Skeletal muscle tissue (tissue), 4 donors: Measurements from ENCODE around the gene CCT7. TPM values are rescaled to one million over a fixed set of nuclear protein-coding genes. Genes with fewer than 3 reads are reported as not detected.

Source experiments
- H3K27ac ChIP-seq: one replicate; pipeline ENCODE4 v1.7.0; 2013; ENCODE audit warnings: mild to moderate bottlenecking, low read depth, low read length, inconsistent platforms
- H3K27me3 ChIP-seq, 3 donors: one replicate each; pipeline ENCODE4 v1.7.0; 2013; ENCODE audit warnings: low read length in 3 of 3; ENCODE audit not compliant: control insufficient read depth in 3 of 3, insufficient read depth in 3 of 3
- H3K36me3 ChIP-seq, 3 donors: one replicate each; pipeline ENCODE4 v1.7.0; 2013; ENCODE audit warnings: low read length in 3 of 3; ENCODE audit not compliant: control insufficient read depth in 3 of 3, insufficient read depth in 3 of 3
- H3K4me1 ChIP-seq, 3 donors: one replicate each; pipeline ENCODE4 v1.7.0; 2013; ENCODE audit warnings: low read length in 3 of 3, mild to moderate bottlenecking in 3 of 3; ENCODE audit not compliant: control insufficient read depth in 3 of 3, insufficient read depth in 3 of 3
- H3K4me3 ChIP-seq, 3 donors: one replicate each; pipeline ENCODE4 v1.7.0; 2013; ENCODE audit warnings: low read length in 3 of 3
- H3K9ac ChIP-seq, 3 donors: one replicate each; pipeline ENCODE4 v1.7.0; 2013; ENCODE audit warnings: low read length in 3 of 3, mild to moderate bottlenecking in 3 of 3, moderate library complexity in 2 of 3, low read depth in 1 of 3
- H3K9me3 ChIP-seq, 3 donors: one replicate each; pipeline ENCODE4 v1.7.0; 2013; ENCODE audit warnings: low read length in 3 of 3; ENCODE audit not compliant: control insufficient read depth in 3 of 3
- total RNA-seq: library from RNA; depleted of rRNA; stranded (reverse); fragments of >200 nt; gene quantifications from one replicate; pipeline ENCODE4 v1.2.3, GENCODE V29; 2014
- donor health status: Osteomylitis.

CCT7 gene
- total RNA-seq, 1 donor from 2014 or later, result 205 TPM

GRCh38 chr2:73283545-73284295 lies 49.6 kb downstream of the CCT7 start:
- H3K27me3 ChIP-seq, result peaks cover 37 to 44% (median 40%) of the 10 kb centered on the region in 3 donors
- no peak overlapping the region for H3K27ac ChIP-seq
- H3K36me3 ChIP-seq, result no peaks in the 10 kb centered on the region
- H3K4me1 ChIP-seq, result peaks cover 4 to 9% (median 6%) of the 10 kb centered on the region in 3 donors
- H3K9ac ChIP-seq, result no peak overlapping the region
- H3K4me3 ChIP-seq, result peak overlapping the region in 2 of 3 donors; percentile 49 to 52
- no peaks in the 10 kb centered on the region for H3K9me3 ChIP-seq

GRCh38 chr2:73284296-73285158 lies 50.4 kb downstream of the CCT7 start, which contains the start of gene FBXO41:
Gene FBXO41, minus strand, starts transcription at chr2:73284478. Its CDS starts 14,848 bp downstream, at chr2:73269630.
- Histone ChIP-seq H3K36me3 (no peaks in the 10 kb centered on the region), H3K4me3 (peak within 1 kb of the TSS; percentile 49 to 54 (median 54)), H3K27me3 (peaks cover 37 to 46% (median 44%) of the 10 kb centered on the region in 3 donors), H3K4me1 (peaks cover 4 to 9% (median 6%) of the 10 kb centered on the region in 3 donors), H3K27ac (no peak within 1 kb of the TSS), H3K9ac (peak within 1 kb of the TSS in 1 of 3 donors; percentile 14), H3K9me3 (no peaks in the 10 kb centered on the region)

DNA sequence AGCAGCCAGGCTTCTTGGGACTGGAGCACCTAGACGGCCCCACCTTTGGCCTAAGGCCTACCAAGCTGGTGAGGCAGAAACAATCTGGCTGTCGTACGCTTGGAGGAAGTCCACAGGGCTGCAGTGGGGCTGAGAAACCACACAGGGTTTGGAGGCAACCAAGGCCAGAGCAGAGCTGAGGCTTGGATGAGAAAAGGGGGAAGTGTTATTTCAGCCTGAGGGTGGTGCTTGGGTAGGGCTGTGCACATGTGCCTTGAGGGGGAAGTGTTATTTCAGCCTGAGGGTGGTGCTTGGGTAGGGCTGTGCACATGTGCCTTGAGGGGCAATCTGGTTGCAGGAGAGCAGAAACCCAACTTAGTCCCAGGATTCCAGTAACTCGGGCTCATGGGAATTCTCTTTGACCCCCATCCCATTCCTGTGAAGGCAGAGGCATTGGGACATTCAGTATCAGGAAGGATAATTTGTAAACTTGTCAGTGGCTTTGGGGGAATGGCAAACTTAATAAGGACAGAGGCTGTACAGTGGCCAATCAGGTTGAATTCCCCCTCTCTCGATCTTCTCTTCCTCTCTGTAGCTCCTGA lies 51.1 kb downstream of the CCT7 start:
- Histone ChIP-seq H3K27ac (no peak overlapping the region), H3K27me3 (peaks cover 44 to 53% (median 51%) of the 10 kb centered on the region in 3 donors), H3K4me1 (peaks cover 4 to 9% (median 6%) of the 10 kb centered on the region in 3 donors)

GRCh38 chr2:73286134-73286655 lies 52.1 kb downstream of the CCT7 start:
- peaks cover 54 to 62% (median 60%) of the 10 kb centered on the region in 3 donors for H3K27me3 ChIP-seq
- H3K9me3 ChIP-seq, result no peaks in the 10 kb centered on the region
- no peak overlapping the region for H3K9ac ChIP-seq
- H3K27ac ChIP-seq, result no peak overlapping the region
- H3K36me3 ChIP-seq, result no peaks in the 10 kb centered on the region
- H3K4me3 ChIP-seq, result no peak overlapping the region
- H3K4me1 ChIP-seq, result peaks cover 4 to 9% (median 7%) of the 10 kb centered on the region in 3 donors

More for the DNA sequence above, 51.1 kb downstream of the CCT7 start:
- Histone ChIP-seq H3K4me3 (peak overlapping the region in 2 of 3 donors; percentile 49 to 54), H3K9ac (no peak overlapping the region), H3K9me3 (no peaks in the 10 kb centered on the region), H3K36me3 (no peaks in the 10 kb centered on the region)

DNA sequence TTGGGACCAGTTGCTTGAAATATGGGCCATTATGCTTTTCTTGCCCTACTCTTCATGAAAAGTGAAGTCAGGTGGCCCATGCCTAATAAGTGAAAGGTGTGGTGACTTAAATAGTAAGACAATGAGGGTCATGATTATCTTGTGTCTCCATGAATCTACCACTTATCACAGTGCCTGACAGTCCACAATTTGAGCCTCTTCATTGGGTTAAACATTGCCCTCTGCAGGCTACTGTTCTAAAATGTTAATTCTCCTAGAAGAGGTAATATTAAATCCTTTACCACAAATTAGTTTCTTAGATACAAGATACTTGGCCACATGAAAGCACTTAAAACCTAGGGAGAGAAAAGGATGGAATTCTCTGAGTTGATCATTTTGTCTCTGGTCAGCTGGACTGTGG lies 55.2 kb downstream of the CCT7 start:
- peaks cover 7 to 14% (median 9%) of the 10 kb centered on the region in 3 donors for H3K4me1 ChIP-seq
- no peak overlapping the region for H3K27ac ChIP-seq
- peaks cover 0 to under 1% (median 0%) of the 10 kb centered on the region in 3 donors for H3K9me3 ChIP-seq
- no peak overlapping the region for H3K9ac ChIP-seq
- no peaks in the 10 kb centered on the region for H3K36me3 ChIP-seq
- H3K4me3 ChIP-seq, result no peak overlapping the region
- peaks cover 78 to 84% (median 83%) of the 10 kb centered on the region in 3 donors for H3K27me3 ChIP-seq

- no peak overlapping the region for H3K9ac ChIP-seq
- no peaks in the 10 kb centered on the region for H3K36me3 ChIP-seq
- no peak overlapping the region for H3K4me3 ChIP-seq
- H3K9me3 ChIP-seq, result peaks cover 0 to 5% (median 0%) of the 10 kb centered on the region in 3 donors
- H3K27ac ChIP-seq, result no peak overlapping the region
- H3K27me3 ChIP-seq, result peaks cover 78 to 83% (median 82%) of the 10 kb centered on the region in 3 donors
- H3K4me1 ChIP-seq, result peaks cover under 1 to 7% (median 3%) of the 10 kb centered on the region in 3 donors
These were observed 56.1 kb downstream of the CCT7 start for GRCh38 chr2:73290049-73290839.

DNA sequence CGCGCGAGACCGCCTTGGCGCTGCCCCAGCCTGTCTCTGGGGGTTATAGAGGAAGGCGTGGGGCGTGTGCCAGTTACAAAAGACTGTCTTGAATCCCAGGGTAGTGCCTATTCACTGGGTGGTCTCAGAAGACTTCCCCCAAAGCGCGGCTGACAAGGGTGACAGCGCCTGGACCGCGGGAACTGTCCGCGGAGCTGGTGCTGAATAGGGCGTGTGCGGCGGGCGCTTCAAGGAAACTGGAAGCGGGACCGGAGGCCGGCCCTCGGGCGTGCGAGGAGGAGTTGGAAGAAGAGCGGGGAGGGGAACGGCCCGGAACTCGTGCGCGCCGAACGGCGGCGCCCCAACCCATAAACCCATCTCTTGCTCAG lies 57.0 kb downstream of the CCT7 start:
- H3K9ac ChIP-seq, result no peak overlapping the region
- peaks cover 80 to 85% (median 84%) of the 10 kb centered on the region in 3 donors for H3K27me3 ChIP-seq
- peaks cover 0 to 5% (median 0%) of the 10 kb centered on the region in 3 donors for H3K9me3 ChIP-seq
- H3K27ac ChIP-seq, result no peak overlapping the region
- no peak overlapping the region for H3K4me3 ChIP-seq
- H3K36me3 ChIP-seq, result no peaks in the 10 kb centered on the region
- peaks cover 0 to 7% (median 3%) of the 10 kb centered on the region in 3 donors for H3K4me1 ChIP-seq

DNA sequence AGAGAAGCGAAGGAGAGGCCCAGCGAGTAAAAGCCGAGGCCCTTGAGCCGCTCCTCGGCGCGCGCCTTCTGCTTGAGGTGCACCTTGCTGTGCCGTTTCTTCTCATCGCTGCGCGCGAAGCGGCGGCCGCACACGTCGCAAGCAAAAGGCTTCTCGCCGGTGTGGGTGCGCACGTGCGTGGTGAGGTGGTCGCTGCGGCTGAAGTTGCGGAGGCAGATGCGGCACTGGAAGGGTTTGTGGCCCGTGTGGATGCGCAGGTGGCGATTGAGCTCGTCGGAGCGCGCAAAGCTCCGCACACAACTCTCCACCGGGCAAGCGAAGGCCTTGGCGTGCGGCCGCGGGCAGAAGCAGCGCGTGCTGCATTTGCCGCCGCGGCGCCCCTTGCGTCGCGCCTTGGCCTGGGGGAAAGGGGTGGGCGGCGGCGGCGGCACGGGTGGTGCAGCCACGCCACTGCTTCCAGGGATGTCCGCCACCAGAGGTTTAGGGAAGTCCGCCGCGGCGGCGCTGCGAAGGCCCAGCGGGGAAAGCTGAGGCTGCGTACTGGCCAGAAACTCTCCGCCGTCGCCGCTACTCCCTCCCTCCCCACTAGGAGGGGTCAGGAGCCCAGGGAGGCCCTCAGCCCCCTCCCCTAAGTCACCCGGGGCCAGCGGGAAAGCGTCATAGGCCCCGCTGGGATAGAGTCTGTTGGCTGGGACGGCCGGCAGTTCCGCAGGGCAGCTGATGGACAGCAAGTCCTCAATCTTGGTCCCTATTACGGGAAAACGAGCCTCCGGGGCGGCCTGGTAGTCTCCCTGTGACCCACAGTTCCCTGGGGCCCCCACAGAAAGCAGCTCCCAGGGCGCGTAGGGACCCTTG lies 57.6 kb downstream of the CCT7 start:
- no peak overlapping the region for H3K4me3 ChIP-seq
- peaks cover 0 to 7% (median 3%) of the 10 kb centered on the region in 3 donors for H3K4me1 ChIP-seq
- H3K9ac ChIP-seq, result no peak overlapping the region
- no peaks in the 10 kb centered on the region for H3K36me3 ChIP-seq
- H3K9me3 ChIP-seq, result peaks cover 0 to 5% (median 0%) of the 10 kb centered on the region in 3 donors
- no peak overlapping the region for H3K27ac ChIP-seq
- peaks cover 78 to 83% (median 82%) of the 10 kb centered on the region in 3 donors for H3K27me3 ChIP-seq
